Neuronal stem cell (in vitro differentiated cells): ENCODE measurements around the gene MKRN2.

Experiments used
- DNase-seq: peaks from one replicate; pipeline ENCODE4 v3.0.0-alpha.2; 2013; ENCODE audit warnings: low spot score
- H2AFZ ChIP-seq: one replicate; pipeline ENCODE4 v1.6.1; 2013; ENCODE audit warnings: mild to moderate bottlenecking, low read length, inconsistent platforms
- H2AK5ac ChIP-seq: 2 replicates; pipeline ENCODE4 v1.6.1; 2013; ENCODE audit warnings: low read depth, mild to moderate bottlenecking, inconsistent platforms, low read length, moderate library complexity, mixed read lengths
- H2BK120ac ChIP-seq: 2 replicates; pipeline ENCODE4 v1.6.1; 2013; ENCODE audit warnings: low read depth, mild to moderate bottlenecking, inconsistent platforms, low read length, moderate library complexity, mixed read lengths
- H2BK12ac ChIP-seq: one replicate; pipeline ENCODE4 v1.6.1; 2013; ENCODE audit warnings: low read length, inconsistent platforms
- H2BK15ac ChIP-seq: 2 replicates; pipeline ENCODE4 v1.6.1; 2013; ENCODE audit warnings: mild to moderate bottlenecking, low read length, inconsistent platforms, mixed read lengths
- H2BK5ac ChIP-seq: one replicate; pipeline ENCODE4 v1.6.1; 2013; ENCODE audit warnings: inconsistent platforms, mild to moderate bottlenecking, low read length, moderate library complexity
- H3K14ac ChIP-seq: one replicate; pipeline ENCODE4 v1.6.1; 2013; ENCODE audit warnings: low read length, inconsistent platforms
- H3K18ac ChIP-seq: 2 replicates; pipeline ENCODE4 v1.6.1; 2013; ENCODE audit warnings: low read length, inconsistent platforms
- H3K23ac ChIP-seq: 2 replicates; pipeline ENCODE4 v1.6.1; 2013; ENCODE audit warnings: low read depth, mild to moderate bottlenecking, mixed read lengths, low read length, inconsistent platforms; ENCODE audit not compliant: poor library complexity
- H3K27ac ChIP-seq: replicated peaks from 3 replicates; pipeline ENCODE4 v1.5.1; 2013; ENCODE audit warnings: low read length, inconsistent platforms
- H3K27me3 ChIP-seq, 3 experiments: 2 replicates each; pipeline ENCODE4 v1.6.1; 2013; ENCODE audit warnings: low read length in 3 of 3, mild to moderate bottlenecking in 2 of 3, inconsistent platforms in 1 of 3, low read depth in 1 of 3, mixed read lengths in 1 of 3, moderate library complexity in 1 of 3; ENCODE audit not compliant: control insufficient read depth in 3 of 3, insufficient read depth in 3 of 3
- H3K36me3 ChIP-seq, 2 donors: replicated peaks in 1 of 2; 2 replicates each; pipeline ENCODE4 v1.6.1; 2013; ENCODE audit warnings: low read length in 2 of 2; ENCODE audit not compliant: control insufficient read depth in 2 of 2, insufficient read depth in 2 of 2
- H3K4ac ChIP-seq: 2 replicates; pipeline ENCODE4 v1.6.1; 2013; ENCODE audit warnings: inconsistent platforms, mild to moderate bottlenecking, low read length, moderate library complexity
- H3K4me1 ChIP-seq, 2 donors: 1 replicate in 1 of 2; 2 replicates in 1 of 2; pipeline ENCODE4 v1.6.1; 2013; ENCODE audit warnings: low read length in 2 of 2, low read depth in 1 of 2; ENCODE audit not compliant: control insufficient read depth in 2 of 2, insufficient read depth in 1 of 2
- H3K4me2 ChIP-seq: one replicate; pipeline ENCODE4 v1.6.1; 2013; ENCODE audit warnings: mild to moderate bottlenecking, low read length, inconsistent platforms; ENCODE audit not compliant: insufficient read depth, poor library complexity, severe bottlenecking
- H3K4me3 ChIP-seq, 2 donors: 2 replicates each; pipeline ENCODE4 v1.5.1; 2013; ENCODE audit warnings: low read length in 2 of 2, mild to moderate bottlenecking in 2 of 2, inconsistent platforms in 1 of 2, moderate library complexity in 1 of 2
- H3K79me1 ChIP-seq: one replicate; pipeline ENCODE4 v1.6.1; 2013; ENCODE audit warnings: low read depth, mild to moderate bottlenecking, inconsistent platforms, low read length, moderate library complexity
- H3K9ac ChIP-seq: one replicate; pipeline ENCODE4 v1.6.1; 2013; ENCODE audit warnings: mild to moderate bottlenecking, low read depth, low read length, inconsistent platforms; ENCODE audit not compliant: poor library complexity
- H3K9me3 ChIP-seq, 2 donors: replicated peaks in 1 of 2; 2 replicates each; pipeline versions ENCODE3 to v1.6.1; 2013; ENCODE audit warnings: low read length in 2 of 2, mild to moderate bottlenecking in 2 of 2, inconsistent platforms in 1 of 2, low read depth in 1 of 2, mixed read lengths in 1 of 2, moderate library complexity in 1 of 2; ENCODE audit not compliant: control insufficient read depth in 2 of 2, insufficient read depth in 1 of 2
- H4K8ac ChIP-seq: one replicate; pipeline ENCODE4 v1.6.1; 2013; ENCODE audit warnings: low read depth, mild to moderate bottlenecking, inconsistent platforms, low read length, moderate library complexity
- H4K91ac ChIP-seq: one replicate; pipeline ENCODE4 v1.6.1; 2013; ENCODE audit warnings: low read length, low read depth, mild to moderate bottlenecking, inconsistent platforms; ENCODE audit not compliant: poor library complexity
- WGBS, 2 donors: extraction: QIAGEN DNeasy Blood & Tissue Kit; methylation state at CpG; one replicate each; pipeline ENCODE4 v1.1.7; 2013; ENCODE audit warnings: missing lambda C conversion rate in 2 of 2, mixed read lengths in 1 of 2; ENCODE audit not compliant: insufficient read length in 2 of 2, insufficient replicate concordance in 1 of 2; ENCODE audit errors: extremely low coverage in 2 of 2; 5-methylcytosine and 5-hydroxymethylcytosine counted together

Gene MKRN2

GRCh38 chr3:12527757-12528143 lies 29.1 kb upstream of the MKRN2 start:
- Histone ChIP-seq H4K8ac (no peak overlapping the region), H3K79me1 (no peaks in the 10 kb centered on the region), H3K18ac (no peak overlapping the region), H2BK5ac (no peak overlapping the region), H3K23ac (no peak overlapping the region), H3K27me3 (no peaks in the 10 kb centered on the region), H3K27ac (no peak overlapping the region), H3K4me1 (no peaks in the 10 kb centered on the region), H4K91ac (no peak overlapping the region), H2BK120ac (no peak overlapping the region), H3K4ac (no peak overlapping the region), H3K14ac (no peak overlapping the region), H3K4me3 (no peak overlapping the region), H2BK15ac (no peak overlapping the region), H3K36me3 (peaks cover 23 to 82% of the 10 kb centered on the region in 2 donors), H3K4me2 (no peak overlapping the region), H2BK12ac (no peak overlapping the region), H2AFZ (no peak overlapping the region), H2AK5ac (no peak overlapping the region), H3K9ac (no peak overlapping the region), H3K9me3 (no peaks in the 10 kb centered on the region)
- DNase-seq, result no peak
- WGBS, 2 donors, result no CpG with 5 or more reads among the region's 3 CpGs

DNA sequence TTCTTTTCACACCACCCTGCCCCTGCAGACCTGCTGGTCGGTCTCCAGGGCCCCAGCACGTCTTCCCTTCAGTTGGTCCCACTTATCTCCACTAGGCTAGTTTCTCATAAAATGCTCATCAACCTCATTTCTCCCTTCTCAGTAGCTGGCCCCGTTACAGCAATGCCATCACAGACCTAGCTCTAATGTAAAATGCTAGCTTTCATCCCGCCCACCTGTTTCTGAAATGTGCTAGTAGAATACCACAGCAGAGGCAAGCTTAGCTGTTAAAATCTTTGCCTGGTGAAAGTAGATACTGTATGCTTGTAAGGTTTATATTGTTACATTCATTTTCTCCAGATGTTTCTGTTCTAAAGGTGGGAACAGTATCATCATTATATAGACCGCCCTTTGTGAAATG lies 24.7 kb upstream of the MKRN2 start:
- no peak overlapping the region for H2BK12ac ChIP-seq
- no peaks in the 10 kb centered on the region for H3K4me1 ChIP-seq
- no peak overlapping the region for H3K4ac ChIP-seq
- no peaks in the 10 kb centered on the region for H3K9me3 ChIP-seq
- no peak overlapping the region for H3K18ac ChIP-seq
- no peak overlapping the region for H3K4me2 ChIP-seq
- no CpG with 5 or more reads among the region's 5 CpGs for WGBS, 2 donors
- no peak overlapping the region for H2BK120ac ChIP-seq
- H3K14ac ChIP-seq, result no peak overlapping the region
- H3K36me3 ChIP-seq, result peaks cover 14 to 75% of the 10 kb centered on the region in 2 donors
- no peak overlapping the region for H3K27ac ChIP-seq
- H4K91ac ChIP-seq, result no peak overlapping the region
- H3K27me3 ChIP-seq, result no peaks in the 10 kb centered on the region
- no peak overlapping the region for H3K9ac ChIP-seq
- no peak for DNase-seq
- H3K4me3 ChIP-seq, result peak overlapping the region in 1 of 2 donors; percentile 49
- H3K23ac ChIP-seq, result no peak overlapping the region
- no peak overlapping the region for H2BK15ac ChIP-seq
- H2AFZ ChIP-seq, result no peak overlapping the region
- H4K8ac ChIP-seq, result no peak overlapping the region
- no peaks in the 10 kb centered on the region for H3K79me1 ChIP-seq
- no peak overlapping the region for H2AK5ac ChIP-seq
- H2BK5ac ChIP-seq, result no peak overlapping the region

DNA sequence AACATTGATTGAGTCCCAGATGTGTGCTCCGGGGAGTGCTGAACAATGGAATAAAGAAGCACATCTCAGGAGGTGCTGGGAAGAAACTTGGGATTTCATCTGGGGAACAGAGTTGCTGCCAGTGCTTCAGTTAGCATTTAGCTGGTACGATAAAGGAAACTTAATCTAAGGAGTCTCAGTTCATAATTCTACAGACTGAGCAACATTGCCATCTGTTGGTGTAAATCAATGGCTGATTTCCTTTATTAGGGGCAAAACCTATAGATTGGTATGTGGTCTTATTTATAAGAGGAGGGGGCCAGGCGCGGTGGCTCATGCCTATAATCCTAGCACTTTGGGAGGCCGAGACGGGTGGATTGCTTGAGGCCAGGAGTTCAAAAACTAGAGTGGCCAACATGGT lies 20.5 kb upstream of the MKRN2 start:
- WGBS, 2 donors, result no CpG with 5 or more reads among the region's 6 CpGs
- H3K18ac ChIP-seq, result no peak overlapping the region
- no peaks in the 10 kb centered on the region for H3K4me1 ChIP-seq
- H2BK120ac ChIP-seq, result no peak overlapping the region
- H3K23ac ChIP-seq, result no peak overlapping the region
- H3K27me3 ChIP-seq, result no peaks in the 10 kb centered on the region
- no peak overlapping the region for H2AK5ac ChIP-seq
- H3K9ac ChIP-seq, result no peak overlapping the region
- no peak overlapping the region for H3K4me3 ChIP-seq
- no peak overlapping the region for H2AFZ ChIP-seq
- no peak for DNase-seq
- H3K4ac ChIP-seq, result no peak overlapping the region
- no peak overlapping the region for H2BK12ac ChIP-seq
- H3K9me3 ChIP-seq, result no peaks in the 10 kb centered on the region
- no peak overlapping the region for H4K91ac ChIP-seq
- no peak overlapping the region for H3K27ac ChIP-seq
- no peak overlapping the region for H2BK15ac ChIP-seq
- H3K4me2 ChIP-seq, result no peak overlapping the region
- no peaks in the 10 kb centered on the region for H3K79me1 ChIP-seq
- H4K8ac ChIP-seq, result no peak overlapping the region
- H2BK5ac ChIP-seq, result no peak overlapping the region
- H3K36me3 ChIP-seq, result peaks cover 13 to 55% of the 10 kb centered on the region in 2 donors
- H3K14ac ChIP-seq, result no peak overlapping the region

DNA sequence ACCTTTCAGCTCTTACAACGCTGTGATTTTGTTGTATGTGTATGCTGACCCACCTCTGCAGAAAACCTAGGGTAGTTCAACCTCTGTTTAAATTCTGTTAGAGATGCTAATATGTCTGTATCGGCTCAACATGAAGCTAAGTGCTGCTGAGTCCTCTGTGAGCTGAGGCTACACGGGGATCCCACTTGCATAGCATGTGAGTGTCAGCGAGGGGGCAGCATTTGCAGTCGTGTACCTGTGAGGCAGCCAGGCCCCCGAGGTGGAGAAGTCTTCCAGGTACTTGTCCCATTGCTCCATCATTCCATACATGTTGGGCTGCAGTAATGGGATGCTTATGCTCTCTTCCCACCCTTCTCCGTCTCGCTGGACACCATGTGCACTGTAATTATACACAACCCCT lies 15.3 kb upstream of the MKRN2 start:
- H3K4me1 ChIP-seq, result peaks cover 0 to 3% of the 10 kb centered on the region in 2 donors
- H3K9ac ChIP-seq, result no peak overlapping the region
- H2BK15ac ChIP-seq, result no peak overlapping the region
- H2BK5ac ChIP-seq, result no peak overlapping the region
- DNase-seq, result no peak
- no peak overlapping the region for H3K4ac ChIP-seq
- H3K27me3 ChIP-seq, result no peaks in the 10 kb centered on the region
- H3K27ac ChIP-seq, result no peak overlapping the region
- H2AFZ ChIP-seq, result no peak overlapping the region
- H3K36me3 ChIP-seq, result peaks cover 4 to 25% of the 10 kb centered on the region in 2 donors
- no CpG with 5 or more reads among the region's 8 CpGs for WGBS, 2 donors
- H3K14ac ChIP-seq, result no peak overlapping the region
- no peak overlapping the region for H2BK120ac ChIP-seq
- no peak overlapping the region for H3K23ac ChIP-seq
- H3K18ac ChIP-seq, result no peak overlapping the region
- H2BK12ac ChIP-seq, result no peak overlapping the region
- no peak overlapping the region for H3K4me3 ChIP-seq
- H4K8ac ChIP-seq, result no peak overlapping the region
- no peak overlapping the region for H4K91ac ChIP-seq
- no peak overlapping the region for H2AK5ac ChIP-seq
- no peaks in the 10 kb centered on the region for H3K79me1 ChIP-seq
- H3K4me2 ChIP-seq, result no peak overlapping the region
- H3K9me3 ChIP-seq, result no peaks in the 10 kb centered on the region
